Activated T-helper 17 cell treated with anti-CD3 and anti-CD28 coated beads, Interleukin-2, amount 50 U/mL, for 72 hours (primary cell): ENCODE results near the gene EQTN. TPM values are rescaled to one million over a fixed set of nuclear protein-coding genes. Genes with fewer than 3 reads are reported as not detected.
"Not testable (repeated sequence)": the region's sequence is repeated elsewhere in the genome, so short reads cannot be mapped to it uniquely, and the experiment has no call there.

Experiments used
- ATAC-seq: fragments of 150-1000 bp; cut with Tn5 transposase; replicated peaks from 2 replicates; pipeline ENCODE4 v1.10.0; 2021; ENCODE audit warnings: mild to moderate bottlenecking, moderate library complexity
- H3K27ac Mint-ChIP-seq: one replicate; pipeline ENCODE4 v1.8.0; 2022; ENCODE audit warnings: mixed read lengths
- H3K27me3 Mint-ChIP-seq: one replicate; pipeline ENCODE4 v1.8.0; 2022; ENCODE audit warnings: mixed read lengths
- H3K36me3 Mint-ChIP-seq: one replicate; pipeline ENCODE4 v1.8.0; 2022; ENCODE audit warnings: low read depth, mild to moderate bottlenecking, mixed read lengths
- H3K4me1 Mint-ChIP-seq: one replicate; pipeline ENCODE4 v1.8.0; 2022; ENCODE audit warnings: mixed read lengths
- H3K4me3 Mint-ChIP-seq: one replicate; pipeline ENCODE4 v1.8.0; 2022; ENCODE audit warnings: mild to moderate bottlenecking, mixed read lengths
- H3K9me3 Mint-ChIP-seq: one replicate; pipeline ENCODE4 v1.8.0; 2022; ENCODE audit warnings: mixed read lengths
- total RNA-seq, 2 donors: library from RNA; stranded (reverse); gene quantifications; one replicate each; pipeline ENCODE4 v1.2.3, GENCODE V29; 2022

EQTN gene
- total RNA-seq, 2 donors from 2014 or later, result not detected

- no peak overlapping the region for H3K4me3 Mint-ChIP-seq
- H3K27me3 Mint-ChIP-seq, result peaks cover 5% of the 10 kb centered on the region
- H3K36me3 Mint-ChIP-seq, result no peaks in the 10 kb centered on the region
- ATAC-seq, result no peak
- H3K27ac Mint-ChIP-seq, result no peak overlapping the region
- no peaks in the 10 kb centered on the region for H3K4me1 Mint-ChIP-seq
- no peaks in the 10 kb centered on the region for H3K9me3 Mint-ChIP-seq
Measured at GRCh38 chr9:27276193-27277030, 20.5 kb downstream of the EQTN start.

GRCh38 chr9:27273186-27273585, 23.8 kb downstream of the EQTN start:
- H3K9me3 Mint-ChIP-seq, result no peaks in the 10 kb centered on the region
- H3K4me1 Mint-ChIP-seq, result no peaks in the 10 kb centered on the region
- H3K27me3 Mint-ChIP-seq, result no peaks in the 10 kb centered on the region
- H3K27ac Mint-ChIP-seq, result no peak overlapping the region
- ATAC-seq, result no peak
- no peaks in the 10 kb centered on the region for H3K36me3 Mint-ChIP-seq
- no peak overlapping the region for H3K4me3 Mint-ChIP-seq

GRCh38 chr9:27272103-27272502, 24.8 kb downstream of the EQTN start:
- H3K27me3 Mint-ChIP-seq, result no peaks in the 10 kb centered on the region
- no peaks in the 10 kb centered on the region for H3K9me3 Mint-ChIP-seq
- no peaks in the 10 kb centered on the region for H3K4me1 Mint-ChIP-seq
- no peak for ATAC-seq
- H3K4me3 Mint-ChIP-seq, result no peak overlapping the region
- no peak overlapping the region for H3K27ac Mint-ChIP-seq
- H3K36me3 Mint-ChIP-seq, result no peaks in the 10 kb centered on the region

- Mint-ChIP-seq H3K4me3 (no peak overlapping the region), H3K4me1 (no peaks in the 10 kb centered on the region), H3K9me3 (no peaks in the 10 kb centered on the region), H3K36me3 (no peaks in the 10 kb centered on the region), H3K27me3 (peaks cover 8% of the 10 kb centered on the region), H3K27ac (no peak overlapping the region)
- no peak for ATAC-seq
Measured at GRCh38 chr9:27261517-27262211, 35.3 kb downstream of the EQTN start.

GRCh38 chr9:27260789-27261516, 36.0 kb downstream of the EQTN start:
- Mint-ChIP-seq H3K4me3 (no peak overlapping the region), H3K4me1 (no peaks in the 10 kb centered on the region), H3K27me3 (peaks cover 8% of the 10 kb centered on the region), H3K27ac (no peak overlapping the region), H3K36me3 (no peaks in the 10 kb centered on the region), H3K9me3 (no peaks in the 10 kb centered on the region)
- no peak for ATAC-seq

GRCh38 chr9:27258662-27259061, 38.3 kb downstream of the EQTN start:
- H3K9me3 Mint-ChIP-seq, result no peaks in the 10 kb centered on the region
- H3K27ac Mint-ChIP-seq, result no peak overlapping the region
- ATAC-seq, result no peak
- H3K4me3 Mint-ChIP-seq, result no peak overlapping the region
- H3K36me3 Mint-ChIP-seq, result no peaks in the 10 kb centered on the region
- peaks cover 2% of the 10 kb centered on the region for H3K27me3 Mint-ChIP-seq
- H3K4me1 Mint-ChIP-seq, result no peaks in the 10 kb centered on the region

- ATAC-seq, result no peak
- Mint-ChIP-seq H3K4me1 (no peaks in the 10 kb centered on the region), H3K27me3 (peaks cover 29% of the 10 kb centered on the region), H3K9me3 (peaks cover 4% of the 10 kb centered on the region), H3K4me3 (no peak overlapping the region), H3K27ac (no peak overlapping the region), H3K36me3 (no peaks in the 10 kb centered on the region)
Measured at GRCh38 chr9:27248702-27249101, 48.2 kb downstream of the EQTN start.

- ATAC-seq, result no peak
- H3K4me3 Mint-ChIP-seq, result no peak overlapping the region
- peaks cover 4% of the 10 kb centered on the region for H3K9me3 Mint-ChIP-seq
- no peaks in the 10 kb centered on the region for H3K4me1 Mint-ChIP-seq
- H3K27me3 Mint-ChIP-seq, result peaks cover 28% of the 10 kb centered on the region
- no peak overlapping the region for H3K27ac Mint-ChIP-seq
- no peaks in the 10 kb centered on the region for H3K36me3 Mint-ChIP-seq
Measured at GRCh38 chr9:27247756-27248155, 49.2 kb downstream of the EQTN start.

- not testable (repeated sequence) for H3K27me3 Mint-ChIP-seq, H3K4me1 Mint-ChIP-seq, H3K27ac Mint-ChIP-seq, H3K36me3 Mint-ChIP-seq, H3K9me3 Mint-ChIP-seq, H3K4me3 Mint-ChIP-seq, ATAC-seq
Measured at GRCh38 chr9:27239648-27240047, 57.3 kb downstream of the EQTN start.

Other genes starting within 250 kb of the EQTN start
- gene TEK, start 187.9 kb downstream of the EQTN start, total RNA-seq, result not detected
- not detected for gene IFNK, start 227.1 kb upstream of the EQTN start, total RNA-seq
- under 1 TPM; 0.17 to 0.24 TPM for gene MOB3B, start 232.7 kb upstream of the EQTN start, total RNA-seq